Measurements from ENCODE around the gene OPCML. TPM values are rescaled to one million over a fixed set of nuclear protein-coding genes. Genes with fewer than 3 reads are reported as not detected.

Gene OPCML
- polyA plus RNA-seq, 1 donor (not counting 4 experiments of a cell fraction or from before 2014, with no cell fraction given) = 0.04 TPM

DNA sequence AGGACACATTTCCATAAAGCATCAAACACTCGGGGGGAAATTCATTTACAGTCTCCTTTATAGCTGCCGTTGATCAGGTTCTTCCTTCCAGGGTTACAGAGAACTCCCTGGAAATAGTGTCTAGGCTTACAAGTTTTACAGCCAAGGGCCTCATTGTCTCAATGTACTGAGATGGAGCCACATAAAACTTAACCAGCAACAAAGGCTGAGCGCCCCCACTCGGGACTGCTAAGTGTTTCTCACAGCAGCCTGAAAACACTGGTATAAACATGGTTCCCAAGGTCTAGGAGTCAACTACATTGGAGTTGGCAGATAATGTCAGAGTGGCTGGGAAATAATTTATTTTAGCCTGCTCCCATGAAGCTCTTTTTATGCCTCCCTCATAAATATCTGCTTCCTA, 686.2 kb downstream of the OPCML start:
- Histone ChIP-seq H3K4me2 (ENCODE audit: control insufficient read depth, extremely low read depth, insufficient read depth, low read depth, low read length) (no peak overlapping the region), H3K36me3 (ENCODE audit: control insufficient read depth in 2 of 2, extremely low read depth in 1 of 2, insufficient read depth in 2 of 2, low read length in 2 of 2) (no peaks in the 10 kb centered on the region), H3K79me2 (ENCODE audit: control insufficient read depth, insufficient read depth, low read length) (no peaks in the 10 kb centered on the region), H3K4me1 (ENCODE audit: control insufficient read depth, extremely low read depth, insufficient read depth, low read length) (no peaks in the 10 kb centered on the region), H3K9ac (ENCODE audit: control insufficient read depth, extremely low read depth, insufficient read depth, low read length) (no peak overlapping the region), H2AFZ (ENCODE audit: control insufficient read depth, low read length) (no peak overlapping the region), H3K27me3 (ENCODE audit: control insufficient read depth, extremely low read depth, insufficient read depth, low read length) (no peaks in the 10 kb centered on the region), H3K27ac (ENCODE audit: control insufficient read depth, insufficient read depth, low read length) (no peak overlapping the region), H3K9me3 (ENCODE audit: control insufficient read depth, low read depth, low read length) (no peaks in the 10 kb centered on the region), H3K9me1 (ENCODE audit: control insufficient read depth, extremely low read depth, insufficient read depth, low read length) (no peaks in the 10 kb centered on the region), H3K4me3 (ENCODE audit: control insufficient read depth in 2 of 3, extremely low read depth in 1 of 3, insufficient read depth in 2 of 3, low read depth in 1 of 3, low read length in 3 of 3) (no peak overlapping the region), H4K20me1 (ENCODE audit: control insufficient read depth, extremely low read depth, insufficient read depth, low read length) (no peaks in the 10 kb centered on the region)
- no peak for DNase-seq (ENCODE audit: low read depth, low spot score)
- dilution Hi-C loops (cut with MboI; ENCODE audit: extremely low pct_ligation_motif_present, low sequenced_read_pairs) = no loop called here
- FAIRE-seq = no peak
- TF ChIP-seq, protein P1, sequence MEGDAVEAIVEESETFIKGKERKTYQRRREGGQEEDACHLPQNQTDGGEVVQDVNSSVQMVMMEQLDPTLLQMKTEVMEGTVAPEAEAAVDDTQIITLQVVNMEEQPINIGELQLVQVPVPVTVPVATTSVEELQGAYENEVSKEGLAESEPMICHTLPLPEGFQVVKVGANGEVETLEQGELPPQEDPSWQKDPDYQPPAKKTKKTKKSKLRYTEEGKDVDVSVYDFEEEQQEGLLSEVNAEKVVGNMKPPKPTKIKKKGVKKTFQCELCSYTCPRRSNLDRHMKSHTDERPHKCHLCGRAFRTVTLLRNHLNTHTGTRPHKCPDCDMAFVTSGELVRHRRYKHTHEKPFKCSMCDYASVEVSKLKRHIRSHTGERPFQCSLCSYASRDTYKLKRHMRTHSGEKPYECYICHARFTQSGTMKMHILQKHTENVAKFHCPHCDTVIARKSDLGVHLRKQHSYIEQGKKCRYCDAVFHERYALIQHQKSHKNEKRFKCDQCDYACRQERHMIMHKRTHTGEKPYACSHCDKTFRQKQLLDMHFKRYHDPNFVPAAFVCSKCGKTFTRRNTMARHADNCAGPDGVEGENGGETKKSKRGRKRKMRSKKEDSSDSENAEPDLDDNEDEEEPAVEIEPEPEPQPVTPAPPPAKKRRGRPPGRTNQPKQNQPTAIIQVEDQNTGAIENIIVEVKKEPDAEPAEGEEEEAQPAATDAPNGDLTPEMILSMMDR (optimal IDR thresholded peaks at IDR 0.05 in 1 of 3, IDR thresholded peaks at IDR 0.05 in 1 of 3, conservative IDR thresholded peaks at IDR 0.05 in 1 of 3; ENCODE audit: extremely low read depth in 1 of 3, insufficient read depth in 2 of 3, low read length in 3 of 3) = no peak
- TF ChIP-seq EZH2 (IDR thresholded peaks at IDR 0.05; ENCODE audit: low read length) = no peak

DNA sequence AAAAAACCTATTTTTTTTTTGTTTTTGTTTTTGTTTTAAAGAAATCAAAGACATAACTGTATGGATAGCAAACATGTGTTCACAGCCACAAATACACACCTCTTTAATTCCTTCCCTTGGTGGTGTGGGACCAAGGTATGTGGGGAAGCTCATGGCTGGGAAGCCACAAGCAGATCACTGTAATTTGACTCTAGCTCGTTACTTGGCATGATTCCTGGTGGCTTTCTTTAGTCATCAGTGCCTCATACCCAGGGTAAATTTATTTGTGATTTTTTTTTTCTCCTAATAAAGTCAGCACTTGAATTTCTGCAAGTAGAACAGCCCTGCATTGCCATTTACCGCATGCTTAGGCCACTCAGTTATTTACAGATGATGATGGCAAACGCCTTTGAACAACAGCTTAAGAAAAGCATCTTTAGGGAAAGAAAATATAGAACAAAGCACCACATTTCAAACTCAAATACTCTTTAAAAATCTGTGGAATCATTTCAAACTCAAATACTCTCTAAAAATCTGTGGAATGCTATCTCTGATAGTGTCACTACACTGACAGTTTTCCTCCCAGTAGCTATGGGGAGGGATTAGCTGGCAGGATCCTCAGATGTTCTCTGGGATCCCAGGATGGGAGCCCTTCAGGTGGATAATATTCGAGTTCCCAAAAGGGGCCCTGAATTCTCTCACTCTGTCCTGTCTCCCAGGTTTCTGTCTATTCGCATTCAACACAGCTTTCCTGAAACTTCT, 687.2 kb downstream of the OPCML start:
- no peaks in the 10 kb centered on the region for H3K27me3 ChIP-seq (ENCODE audit: control insufficient read depth, extremely low read depth, insufficient read depth, low read length)
- dilution Hi-C loops (cut with MboI; ENCODE audit: extremely low pct_ligation_motif_present, low sequenced_read_pairs) = no loop called here
- H3K4me1 ChIP-seq (ENCODE audit: control insufficient read depth, extremely low read depth, insufficient read depth, low read length) = no peaks in the 10 kb centered on the region
- H3K4me3 ChIP-seq (ENCODE audit: control insufficient read depth in 2 of 3, extremely low read depth in 1 of 3, insufficient read depth in 2 of 3, low read depth in 1 of 3, low read length in 3 of 3) = no peak overlapping the region
- H2AFZ ChIP-seq (ENCODE audit: control insufficient read depth, low read length) = no peak overlapping the region
- TF ChIP-seq, protein P1 (optimal IDR thresholded peaks at IDR 0.05 in 1 of 3, IDR thresholded peaks at IDR 0.05 in 1 of 3, conservative IDR thresholded peaks at IDR 0.05 in 1 of 3; ENCODE audit: extremely low read depth in 1 of 3, insufficient read depth in 2 of 3, low read length in 3 of 3) = no peak
- TF ChIP-seq EZH2 (IDR thresholded peaks at IDR 0.05; ENCODE audit: low read length) = no peak
- no peaks in the 10 kb centered on the region for H3K9me3 ChIP-seq (ENCODE audit: control insufficient read depth, low read depth, low read length)
- no peaks in the 10 kb centered on the region for H3K9me1 ChIP-seq (ENCODE audit: control insufficient read depth, extremely low read depth, insufficient read depth, low read length)
- DNase-seq (ENCODE audit: low read depth, low spot score) (no peak), FAIRE-seq (no peak)
- no peaks in the 10 kb centered on the region for H4K20me1 ChIP-seq (ENCODE audit: control insufficient read depth, extremely low read depth, insufficient read depth, low read length)
- no peaks in the 10 kb centered on the region for H3K36me3 ChIP-seq (ENCODE audit: control insufficient read depth in 2 of 2, extremely low read depth in 1 of 2, insufficient read depth in 2 of 2, low read length in 2 of 2)
- H3K4me2 ChIP-seq (ENCODE audit: control insufficient read depth, extremely low read depth, insufficient read depth, low read depth, low read length) = no peak overlapping the region
- H3K9ac ChIP-seq (ENCODE audit: control insufficient read depth, extremely low read depth, insufficient read depth, low read length) = no peak overlapping the region
- H3K27ac ChIP-seq (ENCODE audit: control insufficient read depth, insufficient read depth, low read length) = no peak overlapping the region
- H3K79me2 ChIP-seq (ENCODE audit: control insufficient read depth, insufficient read depth, low read length) = no peaks in the 10 kb centered on the region

All from keratinocyte (primary cell).